Heart left ventricle (tissue), 16 donors: Measurements from ENCODE around the gene SLC39A9. TPM values are rescaled to one million over a fixed set of nuclear protein-coding genes. Genes with fewer than 3 reads are reported as not detected.

ENCODE experiments used
- ATAC-seq, 4 donors: fragments of 200-7000 bp; cut with Tn5 transposase; one replicate each; pipeline ENCODE4 v1.9.1; 2020 to 2022; ENCODE audit warnings: moderate library complexity in 4 of 4, mild to moderate bottlenecking in 3 of 4, moderate number of reproducible peaks in 1 of 4
- DNase-seq, 5 donors: peaks; one replicate each; pipeline ENCODE4 v3.0.0-alpha.2; 2020
- H3K27ac ChIP-seq, 12 donors: fragments of 200-600 bp; sonication (generic) in 4 of 12; one replicate each; pipeline versions ENCODE4 v1.5.0 to v1.8.0; 2016 to 2022; ENCODE audit warnings: mild to moderate bottlenecking in 2 of 12
- H3K27me3 ChIP-seq, 9 donors: fragments of 200-600 bp; sonication (generic) in 2 of 9; one replicate each; pipeline versions ENCODE4 v1.5.1 to v1.8.0; 2016 to 2022; ENCODE audit warnings: mild to moderate bottlenecking in 3 of 9
- H3K36me3 ChIP-seq, 9 donors: fragments of 200-600 bp; sonication (generic) in 2 of 9; one replicate each; pipeline versions ENCODE4 v1.5.0 to v1.8.0; 2018 to 2022; ENCODE audit warnings: mild to moderate bottlenecking in 2 of 9
- H3K4me1 ChIP-seq, 12 donors: fragments of 200-600 bp; sonication (generic) in 4 of 12; one replicate each; pipeline versions ENCODE4 v1.5.0 to v1.8.0; 2016 to 2022; ENCODE audit warnings: mild to moderate bottlenecking in 3 of 12
- H3K4me3 ChIP-seq, 12 donors: fragments of 200-600 bp; sonication (generic) in 4 of 12; one replicate each; pipeline versions ENCODE4 v1.5.0 to v1.8.0; 2017 to 2022; ENCODE audit warnings: mild to moderate bottlenecking in 9 of 12, moderate library complexity in 4 of 12
- H3K9me3 ChIP-seq, 12 donors: fragments of 200-600 bp; sonication (generic) in 4 of 12; one replicate each; pipeline versions ENCODE4 v1.5.0 to v1.8.0; 2016 to 2022; ENCODE audit warnings: mild to moderate bottlenecking in 1 of 12
- CTCF ChIP-seq, 12 donors: fragments of 200-600 bp; sonication (generic) in 4 of 12; IDR thresholded peaks; one replicate each; pipeline versions ENCODE4 v1.5.0 to v1.8.0; 2018 to 2022; ENCODE audit warnings: antibody characterized with exemption in 12 of 12, mild to moderate bottlenecking in 5 of 12
- POLR2A ChIP-seq, 2 donors: fragments of 450-650 bp; IDR thresholded peaks; one replicate each; pipeline ENCODE4 v1.6.1; 2017; ENCODE audit warnings: antibody characterized with exemption in 2 of 2, mild to moderate bottlenecking in 2 of 2, moderate library complexity in 2 of 2
- WGBS, 4 donors: extraction: QIAGEN DNeasy Blood & Tissue Kit in 2 of 4; methylation state at CpG; one replicate each; pipeline versions ENCODE4 v1.1.5 to v1.1.7; 2013 to 2018; 5-methylcytosine and 5-hydroxymethylcytosine counted together
- intact Hi-C, 10 donors: fragments of 100-400 bp; cut with DNase I; formaldehyde crosslinking; loops; one replicate each; pipeline versions ENCODE4 v1.11.1 to v1.14.2; 2022
- polyA plus RNA-seq, 2 donors: library from polyadenylated mRNA; stranded (reverse); fragments of 200-250 nt; gene quantifications; one replicate each; pipeline ENCODE4 v1.2.3, GENCODE V29; 2013
- total RNA-seq, 9 donors: library from RNA; depleted of rRNA in 2 of 9; stranded (reverse); fragments of >200 nt in 2 of 9; fragmentation: NEBNext Ultra II Directional in 3 of 9; extraction: Animal tissue kit (Norgen Biotek cat#: 25700) in 3 of 9; gene quantifications; one replicate each; pipeline versions ENCODE4 v1.1.0 to v1.2.4, GENCODE V29; 2016 to 2023
- donor health status: ischemic (EF 13 %, LVEDD 7.1; RV severe dilation, severe dysfunction).
- donor health status: healthy with polysubstance abuse.
- donor health status: DM: no; HTN: yes; CAD: no.
- donor health status: DM: no; HTN: no; CAD: no.
- donor health status: ischemic (EF 25% LVEDD 6.9; RV normal size, moderate dysfunction).
- donor health status: ischemic (EF 25% LVEDD 5.7; RV mildly dilated, moderate dysfunction).
- donor health status: healthy.
- donor health status: DM: yes; HTN: yes; CAD: no.
- donor health status: ischemic (EF 35%, LVEDD 5.7; RV mildly dilated, moderate dysfunction).
- donor health status: nonischemic (EF 11% LVEDD 7.7; RV severe dilation, severe dysfunction).
- donor health status: DM: yes; HTN: yes; CAD: no.
- donor health status: PGD.
- donor health status: ischemic (EF 29% LVEDD 5.4; RV normal size, mild dysfunction).
- donor health status: nonischemic (EF 23%, LVEDD 6.1; RV moderate dilation, normal function).

The SLC39A9 gene
- total and polyA plus RNA-seq, 11 donors, result 7.2 to 37.5 (median 25.5) TPM

GRCh38 chr14:69443296-69443805, 44.9 kb downstream of the SLC39A9 start:
- WGBS, 4 donors, result 94 to 98% (median 97%) methylated on average over 5 of the region's 5 CpGs
- H3K4me1 ChIP-seq, result peaks cover 0 to 12% (median 0%) of the 10 kb centered on the region in 12 donors
- no peak for ATAC-seq

GRCh38 chr14:69449216-69449615, 50.7 kb downstream of the SLC39A9 start:
- ATAC-seq, result no peak
- Histone ChIP-seq H3K36me3 (peaks cover 0 to 30% (median 15%) of the 10 kb centered on the region in 9 donors), H3K27me3 (no peaks in the 10 kb centered on the region), H3K4me1 (no peaks in the 10 kb centered on the region), H3K27ac (no peak overlapping the region), H3K9me3 (no peaks in the 10 kb centered on the region), H3K4me3 (no peak overlapping the region)
- intact Hi-C loops, result no loop called here
- 91 to 98% (median 95%) methylated on average over 8 of the region's 8 CpGs for WGBS, 4 donors
- DNase-seq, result no peak
- TF ChIP-seq POLR2A (IDR thresholded peaks at IDR 0.05) (no peak), CTCF (IDR thresholded peaks at IDR 0.05) (no peak)

More at GRCh38 chr14:69443296-69443805, 44.9 kb downstream of the SLC39A9 start:
- Histone ChIP-seq H3K4me3 (no peak overlapping the region), H3K36me3 (peaks cover 0 to 49% (median 15%) of the 10 kb centered on the region in 9 donors), H3K9me3 (no peaks in the 10 kb centered on the region), H3K27ac (no peak overlapping the region), H3K27me3 (no peaks in the 10 kb centered on the region)
- TF ChIP-seq CTCF (IDR thresholded peaks at IDR 0.05) (no peak), POLR2A (IDR thresholded peaks at IDR 0.05) (no peak)
- intact Hi-C loops, result no loop called here
- no peak for DNase-seq

GRCh38 chr14:69451941-69452340, 53.4 kb downstream of the SLC39A9 start:
- H3K4me3 ChIP-seq, result no peak overlapping the region
- intact Hi-C loops, result no loop called here
- no peak for DNase-seq
- H3K27me3 ChIP-seq, result no peaks in the 10 kb centered on the region
- no peak for TF ChIP-seq POLR2A (IDR thresholded peaks at IDR 0.05)
- no peak for TF ChIP-seq CTCF (IDR thresholded peaks at IDR 0.05)
- no peak overlapping the region for H3K27ac ChIP-seq
- H3K36me3 ChIP-seq, result peaks cover 0 to 46% (median 29%) of the 10 kb centered on the region in 9 donors
- no peak for ATAC-seq
- no peaks in the 10 kb centered on the region for H3K9me3 ChIP-seq
- 94 to 99% (median 97%) methylated on average over 2 of the region's 2 CpGs for WGBS, 4 donors
- no peaks in the 10 kb centered on the region for H3K4me1 ChIP-seq

GRCh38 chr14:69458350-69458749, 59.9 kb downstream of the SLC39A9 start:
- Histone ChIP-seq H3K27ac (no peak overlapping the region), H3K27me3 (no peaks in the 10 kb centered on the region), H3K4me1 (peaks cover 0 to 7% (median 0%) of the 10 kb centered on the region in 12 donors), H3K36me3 (peaks cover 0 to 78% (median 73%) of the 10 kb centered on the region in 9 donors), H3K4me3 (no peak overlapping the region), H3K9me3 (no peaks in the 10 kb centered on the region)
- TF ChIP-seq POLR2A (IDR thresholded peaks at IDR 0.05) (no peak), CTCF (IDR thresholded peaks at IDR 0.05) (no peak)
- intact Hi-C loops, result loop anchor here in 1 of 10 donors (5.0 kb wide), 1 partner anchor 331 kb away; no protein-coding TSS in a partner anchor
- ATAC-seq (no peak), DNase-seq (no peak)
- 83 to 92% (median 87%) methylated on average over 11 of the region's 11 CpGs for WGBS, 4 donors
